NCI-H748 (cell line): ENCODE measurements around the gene PHLDB1.
"Not testable (repeated sequence)": the region's sequence is repeated elsewhere in the genome, so short reads cannot be mapped to it uniquely, and the experiment has no call there.

Experiments used
- DNase-seq: peaks from one replicate; lab custom pipeline; 2025; ENCODE audit not compliant: unreplicated experiment; lab: John Stamatoyannopoulos, UW

Gene PHLDB1

GRCh38 chr11:118658429-118659313, 51.3 kb downstream of the PHLDB1 start:
- no peak for DNase-seq

- peak; percentile 81 for DNase-seq
Observed at GRCh38 chr11:118659314-118659952, 52.0 kb downstream of the PHLDB1 start.

- DNase-seq, result no peak
Observed at GRCh38 chr11:118659953-118660680, 52.7 kb downstream of the PHLDB1 start.

GRCh38 chr11:118660681-118661424, 53.4 kb downstream of the PHLDB1 start:
- DNase-seq, result no peak

- no peak for DNase-seq
Observed at GRCh38 chr11:118661425-118662301, 54.2 kb downstream of the PHLDB1 start.

GRCh38 chr11:118662401-118663271, 55.2 kb downstream of the PHLDB1 start:
- DNase-seq, result no peak

GRCh38 chr11:118663381-118663780, 56.0 kb downstream of the PHLDB1 start:
- no peak for DNase-seq

GRCh38 chr11:118663902-118664301, 56.5 kb downstream of the PHLDB1 start:
- DNase-seq, result no peak

- DNase-seq, result no peak
Observed at GRCh38 chr11:118666371-118666770, 59.0 kb downstream of the PHLDB1 start.

GRCh38 chr11:118670063-118670462, 62.6 kb downstream of the PHLDB1 start:
- DNase-seq, result no peak

GRCh38 chr11:118671254-118671653, 63.8 kb downstream of the PHLDB1 start:
- no peak for DNase-seq

GRCh38 chr11:118672846-118673245, 65.4 kb downstream of the PHLDB1 start:
- no peak for DNase-seq

GRCh38 chr11:118673361-118674081, 66.1 kb downstream of the PHLDB1 start:
- peak; percentile 12 for DNase-seq

GRCh38 chr11:118674082-118674435, 66.6 kb downstream of the PHLDB1 start:
- no peak for DNase-seq

GRCh38 chr11:118677977-118678376, 70.6 kb downstream of the PHLDB1 start:
- no peak for DNase-seq

GRCh38 chr11:118678908-118679307, 71.5 kb downstream of the PHLDB1 start:
- DNase-seq, result not testable (repeated sequence)

GRCh38 chr11:118679483-118679882, 72.1 kb downstream of the PHLDB1 start, which contains the start of gene TREH:
TSS of gene TREH (minus strand) at chr11:118679650. CDS start at chr11:118679627, 23 bp downstream.
- DNase-seq, result no peak

GRCh38 chr11:118682372-118682771, 75.0 kb downstream of the PHLDB1 start:
- no peak for DNase-seq
